Tongue (tissue), 2 donors: ENCODE data around the gene CHRNE. TPM values are rescaled to one million over a fixed set of nuclear protein-coding genes. Genes with fewer than 3 reads are reported as not detected.
A peak's percentile ranks its signal among the peaks of the same experiment; 100 is the strongest.

Experiments used
- DNase-seq: peaks from one replicate; pipeline ENCODE4 v3.0.0-alpha.2; 2015
- total RNA-seq: library from RNA; depleted of rRNA; stranded (reverse); fragments of >200 nt; gene quantifications from one replicate; pipeline ENCODE4 v1.2.3, GENCODE V29; 2014

The CHRNE gene
- total RNA-seq, 1 donor from 2014 or later, result 3.8 TPM

DNA sequence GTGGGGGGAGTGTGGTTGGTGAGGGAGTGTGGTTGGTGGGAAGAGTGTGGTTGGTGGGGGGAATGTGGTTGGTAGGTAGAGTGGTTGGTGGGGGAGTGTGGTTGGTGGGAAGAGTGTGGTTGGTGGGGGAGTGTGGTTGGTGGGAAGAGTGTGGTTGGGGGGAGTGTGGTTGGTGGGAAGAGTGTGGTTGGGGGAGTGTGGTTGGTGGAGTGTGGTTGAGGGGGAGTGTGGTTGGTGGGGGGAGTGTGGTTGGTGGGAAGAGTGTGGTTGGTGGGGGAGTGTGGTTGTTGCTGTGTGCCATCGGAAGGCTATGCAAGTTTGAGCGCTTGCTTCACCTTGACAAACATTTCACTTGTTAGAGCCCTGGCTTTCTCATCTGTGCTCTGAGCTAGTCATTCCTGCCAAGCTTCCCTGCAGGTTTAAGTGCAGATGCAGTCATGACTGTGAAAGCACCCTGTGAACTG, 49.7 kb downstream of the CHRNE start:
- DNase-seq, result no peak

- peak; percentile 41 for DNase-seq
These were observed 50.2 kb downstream of the CHRNE start for GRCh38 chr17:4852567-4853207.

GRCh38 chr17:4851084-4851483, 51.8 kb downstream of the CHRNE start:
- DNase-seq, result no peak

DNA sequence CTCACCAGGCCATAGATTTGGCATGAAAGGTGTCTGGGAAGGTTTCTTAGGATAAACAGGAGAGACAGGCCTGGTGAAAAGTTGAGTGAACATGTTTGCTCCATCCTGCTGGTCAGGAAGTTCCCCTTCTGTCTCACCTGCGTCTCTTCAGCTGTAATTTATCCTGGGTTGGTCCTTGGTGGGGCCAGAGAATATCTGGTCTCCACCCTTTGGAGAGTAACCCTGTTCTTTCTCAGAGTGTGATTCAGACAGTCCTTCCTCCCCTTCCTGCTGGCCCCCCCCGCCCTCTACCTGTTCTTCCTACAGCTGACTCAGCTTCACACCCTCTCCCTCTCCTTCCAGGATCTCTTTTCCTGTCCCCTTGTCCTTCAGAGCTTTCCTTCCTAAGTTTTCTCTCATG, 52.7 kb downstream of the CHRNE start:
- no peak for DNase-seq

DNA sequence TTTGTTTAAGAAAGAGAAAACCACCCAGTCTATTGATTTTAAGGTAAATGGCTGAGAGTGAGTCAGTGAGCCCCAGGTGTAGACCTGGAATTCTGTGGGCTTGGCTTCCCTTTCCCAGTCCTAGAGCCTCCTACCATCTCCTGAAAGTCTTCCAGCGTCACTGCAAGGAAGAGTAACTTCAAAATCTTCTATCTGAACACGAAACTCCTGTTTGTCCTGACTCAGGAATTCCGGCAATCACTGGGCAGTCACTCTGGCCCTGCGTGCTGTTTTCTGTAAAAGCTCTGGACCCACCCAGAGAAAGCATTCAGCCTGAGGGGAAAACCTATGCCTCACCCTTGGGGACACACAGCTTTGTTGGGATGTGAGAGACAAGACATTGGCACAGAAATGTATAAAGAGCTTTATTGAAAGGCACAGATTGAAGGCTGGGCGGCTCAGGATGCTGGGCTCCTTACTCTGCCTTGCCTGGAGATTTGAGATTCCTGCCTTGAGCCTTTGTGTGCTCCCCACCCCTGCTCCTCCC, 53.8 kb downstream of the CHRNE start:
- DNase-seq, result no peak

Other genes starting within 250 kb of the CHRNE start
- 43.6 TPM for gene PELP1, start 199.0 kb downstream of the CHRNE start, total RNA-seq
- gene ARRB2, start 192.5 kb downstream of the CHRNE start, total RNA-seq, result 14.6 TPM
- gene MED11, start 171.7 kb downstream of the CHRNE start, total RNA-seq, result 14.9 TPM
- not detected for gene ZMYND15, start 163.3 kb downstream of the CHRNE start, total RNA-seq
- 4.8 TPM for gene CXCL16, start 163.2 kb downstream of the CHRNE start, total RNA-seq
- gene TM4SF5, start 131.2 kb downstream of the CHRNE start, total RNA-seq, result not detected
- 13.1 TPM for gene VMO1, start 116.7 kb downstream of the CHRNE start, total RNA-seq
- not detected for gene GLTPD2, start 114.1 kb downstream of the CHRNE start, total RNA-seq
- gene PSMB6, start 106.9 kb downstream of the CHRNE start, total RNA-seq, result 79.1 TPM
- 16.1 TPM for gene PLD2, start 95.9 kb downstream of the CHRNE start, total RNA-seq
- 51.4 TPM for gene MINK1, start 69.8 kb downstream of the CHRNE start, total RNA-seq
- gene C17orf107, start 3.6 kb downstream of the CHRNE start, total RNA-seq, result 5.1 TPM
- gene GP1BA, start 29.2 kb upstream of the CHRNE start, total RNA-seq, result not detected
- gene SLC25A11, start 36.9 kb upstream of the CHRNE start, total RNA-seq, result 94.6 TPM
- gene RNF167, start 37.2 kb upstream of the CHRNE start, total RNA-seq, result 20.3 TPM
- 168 TPM for gene PFN1, start 45.4 kb upstream of the CHRNE start, total RNA-seq
- 4,089 TPM for gene ENO3, start 48.0 kb upstream of the CHRNE start, total RNA-seq
- 68.2 TPM for gene SPAG7, start 64.7 kb upstream of the CHRNE start, total RNA-seq
- gene CAMTA2, start 84.6 kb upstream of the CHRNE start, total RNA-seq, result 8.0 TPM
- 0.62 TPM for gene INCA1, start 94.4 kb upstream of the CHRNE start, total RNA-seq
- gene KIF1C, start 94.9 kb upstream of the CHRNE start, total RNA-seq, result 97.3 TPM
- gene SLC52A1, start 132.3 kb upstream of the CHRNE start, total RNA-seq, result not detected
- 9.5 TPM for gene ZFP3, start 175.4 kb upstream of the CHRNE start, total RNA-seq
- 8.4 TPM for gene ZNF232, start 208.8 kb upstream of the CHRNE start, total RNA-seq
- 0.92 TPM for gene USP6, start 212.9 kb upstream of the CHRNE start, total RNA-seq